ENCODE results near the gene ZC3H8.
A peak's percentile ranks its signal among the peaks of the same experiment; 100 is the strongest.
"Not testable (repeated sequence)": the region's sequence is repeated elsewhere in the genome, so short reads cannot be mapped to it uniquely, and the experiment has no call there.

The ZC3H8 gene

GRCh38 chr2:112254466-112255240, at the start of gene ZC3H8:
ZC3H8 (minus strand) TSS chr2:112255042; CDS start chr2:112254981, 61 bp downstream.
- DNase-seq: peak; percentile 96

- no peak for DNase-seq
These were observed 49.6 kb upstream of the ZC3H8 start for GRCh38 chr2:112304298-112304941.

GRCh38 chr2:112301973-112302372, 47.1 kb upstream of the ZC3H8 start:
- DNase-seq: no peak

GRCh38 chr2:112301171-112301584, 46.3 kb upstream of the ZC3H8 start:
- DNase-seq: no peak

DNA sequence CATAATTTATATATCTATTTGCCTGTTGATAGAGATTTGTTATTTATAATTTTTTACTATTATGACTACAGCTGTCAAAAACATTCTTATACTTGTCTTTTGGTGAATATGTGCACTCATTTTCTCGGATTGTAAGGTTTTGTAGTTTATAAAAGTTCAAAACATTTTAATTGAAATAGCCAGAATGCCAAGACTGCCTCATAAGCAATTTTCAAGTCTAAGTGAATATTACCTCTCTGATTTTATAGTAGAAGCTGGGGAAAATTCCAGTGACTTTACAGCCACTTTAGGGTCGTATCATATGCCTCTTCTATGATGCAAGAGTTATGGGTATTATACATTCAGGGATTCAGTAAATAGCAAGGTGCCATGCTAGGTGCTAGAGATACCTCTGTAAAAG, 41.6 kb upstream of the ZC3H8 start:
- no peak for DNase-seq

DNA sequence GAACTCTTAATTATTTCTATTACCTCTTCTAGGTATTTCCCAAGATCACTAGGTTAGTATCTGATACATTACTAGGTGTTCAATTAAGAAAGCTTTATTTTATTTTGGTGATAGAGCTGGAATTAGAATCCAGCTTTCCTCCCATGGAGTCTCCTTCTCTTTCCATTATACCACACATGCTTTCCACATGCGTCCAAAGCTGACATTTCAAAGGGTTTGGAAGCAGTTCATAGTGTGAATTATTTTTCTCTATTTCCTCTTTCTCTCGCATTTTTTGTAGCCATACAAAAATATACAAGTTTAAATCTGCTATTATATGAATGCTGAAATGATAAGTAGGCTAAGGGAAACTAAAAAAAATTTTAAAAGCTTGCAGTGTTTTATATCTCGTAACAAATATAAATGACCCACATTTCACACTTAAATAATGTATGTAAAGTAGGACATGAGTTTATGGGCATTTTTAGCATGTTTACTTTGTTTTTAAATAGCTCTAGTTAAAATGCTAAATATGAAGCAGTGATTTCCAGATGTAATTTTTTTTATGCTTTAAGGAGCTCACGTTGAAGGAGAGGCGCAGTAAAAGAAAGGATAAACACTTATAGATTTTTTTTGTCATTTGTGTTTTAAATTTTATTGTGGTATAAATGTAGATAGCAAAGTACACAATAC, 40.7 kb upstream of the ZC3H8 start:
- DNase-seq: no peak

GRCh38 chr2:112293636-112294401, 39.0 kb upstream of the ZC3H8 start:
- no peak for DNase-seq

- DNase-seq: no peak
These were observed 35.8 kb upstream of the ZC3H8 start for GRCh38 chr2:112290648-112291047.

DNA sequence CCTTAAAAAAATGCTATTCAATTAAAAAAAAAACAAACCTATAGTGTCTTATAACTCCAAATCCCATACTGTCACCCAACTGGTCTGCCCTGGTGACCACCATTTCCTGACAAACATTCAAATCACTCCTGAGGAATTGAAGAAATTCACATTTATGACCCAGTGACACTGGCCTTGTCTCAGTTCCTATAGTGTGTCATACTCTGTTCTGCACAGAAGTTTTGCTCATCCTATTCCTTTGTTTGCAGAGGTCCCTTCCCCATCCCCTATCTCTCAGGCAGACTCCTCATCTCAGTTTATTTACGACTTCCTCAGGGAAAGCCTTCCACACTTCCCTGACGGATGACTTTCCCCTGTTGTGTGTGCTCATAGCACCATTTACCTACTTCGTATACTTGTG, 35.2 kb upstream of the ZC3H8 start:
- DNase-seq: no peak

DNA sequence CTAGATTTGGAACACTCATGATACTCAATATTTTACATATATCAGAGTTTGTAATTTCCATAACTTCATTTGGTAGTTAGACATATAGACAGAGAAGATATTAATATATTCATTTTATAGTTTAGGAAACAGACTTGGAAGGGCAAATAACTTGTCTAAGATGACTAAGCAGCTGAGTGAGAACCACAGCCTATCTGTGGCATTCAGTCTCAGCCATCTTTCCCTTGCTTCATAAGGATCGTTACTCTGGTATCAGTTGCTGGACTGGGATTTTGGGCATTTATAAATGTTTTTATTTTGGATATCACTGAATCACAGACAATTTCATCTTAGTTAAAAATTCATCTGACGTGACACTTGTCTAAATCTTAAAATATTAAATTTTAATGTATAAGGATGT, 28.7 kb upstream of the ZC3H8 start:
- not testable (repeated sequence) for DNase-seq

DNA sequence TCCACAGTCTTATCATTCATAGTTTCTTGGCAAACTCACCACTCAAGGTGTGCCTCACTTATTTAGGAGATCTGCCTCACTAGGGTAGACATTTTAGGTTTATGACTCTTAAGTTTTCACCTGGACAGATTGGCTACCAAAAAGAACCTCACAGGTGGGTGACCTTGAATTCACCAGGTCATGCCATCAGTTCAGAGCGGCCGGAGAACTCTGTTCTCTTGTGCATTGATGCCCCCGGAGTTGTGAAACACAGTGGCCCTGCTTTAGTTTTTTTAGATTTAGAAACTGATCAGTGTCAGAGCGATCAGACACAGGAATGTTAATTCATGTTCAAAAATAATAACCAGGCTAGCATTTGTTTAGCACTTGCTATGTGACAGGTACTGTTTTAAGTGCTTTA, 27.2 kb upstream of the ZC3H8 start:
- DNase-seq: not testable (repeated sequence)

DNA sequence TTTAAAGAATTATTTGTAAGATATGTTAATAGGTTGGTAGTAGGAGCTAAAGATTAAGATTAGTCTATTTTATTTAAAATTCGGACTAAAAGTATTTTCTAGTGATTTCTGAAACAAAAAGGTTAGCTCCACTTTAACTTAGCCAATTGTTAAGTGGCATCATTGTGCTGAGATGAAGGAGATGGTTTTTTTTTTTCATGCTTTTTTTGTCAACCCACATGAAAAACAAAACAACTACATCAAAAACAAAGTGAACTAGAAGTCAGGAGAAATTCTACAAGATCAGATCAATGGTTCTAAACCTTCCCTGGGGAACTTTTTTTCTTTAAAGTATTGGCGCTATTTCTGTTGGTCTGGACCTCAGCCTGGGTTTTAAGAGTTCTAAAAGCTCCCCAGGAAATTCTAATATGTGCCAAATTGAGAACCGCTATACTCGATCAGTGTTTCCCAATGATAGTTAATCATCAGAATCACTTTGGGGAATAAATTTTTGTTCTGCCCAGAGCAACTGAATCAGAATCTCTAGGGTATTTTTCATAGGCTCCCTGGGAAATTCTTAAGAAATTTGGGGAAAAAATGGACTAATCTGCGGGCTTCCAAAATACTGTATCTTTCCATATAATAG, 22.9 kb upstream of the ZC3H8 start:
- no peak for DNase-seq

- DNase-seq: no peak
These were observed 22.1 kb upstream of the ZC3H8 start for GRCh38 chr2:112276954-112277353.

DNA sequence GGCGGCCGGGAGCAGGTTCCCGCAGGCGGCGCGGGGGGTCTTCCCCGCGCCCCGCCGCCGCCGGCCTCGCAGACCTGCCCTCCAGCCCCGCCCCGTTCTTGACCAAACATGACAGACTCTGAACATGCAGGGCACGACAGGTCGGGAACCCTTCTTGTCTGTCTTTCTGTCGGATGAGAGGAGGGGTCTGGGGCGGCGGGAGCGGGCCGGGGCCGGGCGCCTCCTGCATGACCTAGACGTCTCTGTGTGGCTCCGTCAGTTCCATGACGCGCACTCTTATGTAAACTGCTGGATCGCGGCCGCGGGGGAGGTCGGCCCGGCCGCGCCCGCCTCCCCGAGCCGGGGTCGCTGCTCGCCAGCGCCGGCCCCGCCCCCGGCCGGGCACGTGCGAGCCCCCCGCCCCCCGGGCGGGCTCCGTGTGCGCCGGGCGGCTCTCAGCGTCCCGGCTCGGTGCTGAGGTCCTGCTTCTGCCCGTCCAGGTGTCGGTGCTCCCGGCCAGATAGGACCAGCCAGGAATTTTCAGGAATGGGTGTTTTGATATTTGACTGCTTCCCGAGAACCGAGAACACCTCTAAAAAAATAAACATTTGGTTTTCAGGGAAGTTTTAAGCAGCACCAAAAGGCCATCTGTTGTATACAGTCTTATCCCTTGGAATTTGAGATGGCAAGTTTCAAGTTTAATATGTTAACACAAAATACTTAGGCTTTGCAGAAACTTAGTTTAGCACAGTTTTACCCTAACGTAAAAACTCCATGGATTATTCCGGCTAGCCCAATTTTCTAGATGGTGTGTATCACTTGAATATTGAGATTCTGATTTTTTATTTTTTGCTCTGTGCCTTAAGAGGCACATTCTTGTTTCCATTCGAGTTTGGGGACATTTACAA, 21.3 kb upstream of the ZC3H8 start:
- peak; percentile 79 for DNase-seq

DNA sequence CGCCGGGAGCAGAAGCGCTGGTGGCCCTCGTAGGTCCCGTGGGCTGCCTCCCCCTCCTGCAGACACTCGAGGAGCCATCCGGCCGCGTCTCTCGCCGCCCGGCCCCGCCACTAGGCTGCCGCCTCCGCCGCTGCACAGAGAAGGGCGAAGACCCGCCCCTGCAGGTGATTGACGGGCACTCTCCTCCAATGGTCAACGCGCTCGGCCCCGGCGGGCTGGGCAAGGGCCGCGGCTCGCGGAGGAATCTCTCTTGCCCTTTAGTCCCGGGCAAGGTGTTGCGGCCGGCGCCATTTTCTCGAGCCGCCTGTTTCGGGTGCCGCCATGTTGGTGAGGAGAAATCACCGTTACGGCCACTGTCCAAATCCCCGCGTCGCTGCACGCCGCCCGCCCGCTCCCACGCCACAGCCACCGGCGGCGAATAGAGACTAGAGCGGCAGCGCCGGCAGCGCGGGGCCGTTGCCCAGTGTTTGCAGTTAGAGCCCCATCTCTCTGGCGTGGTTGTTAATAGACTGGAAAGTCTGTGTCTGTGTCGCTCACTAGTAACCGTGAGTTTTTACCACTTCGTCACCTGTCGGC, 20.6 kb upstream of the ZC3H8 start, which contains the start of gene ZC3H6:
ZC3H6 (plus strand) TSS at position 287 of the 576 bp plus-strand sequence. CDS start 398 bp downstream, outside the sequence.
- DNase-seq: peak; percentile 99

- DNase-seq: no peak
These were observed 18.5 kb upstream of the ZC3H8 start for GRCh38 chr2:112273349-112273748.

DNA sequence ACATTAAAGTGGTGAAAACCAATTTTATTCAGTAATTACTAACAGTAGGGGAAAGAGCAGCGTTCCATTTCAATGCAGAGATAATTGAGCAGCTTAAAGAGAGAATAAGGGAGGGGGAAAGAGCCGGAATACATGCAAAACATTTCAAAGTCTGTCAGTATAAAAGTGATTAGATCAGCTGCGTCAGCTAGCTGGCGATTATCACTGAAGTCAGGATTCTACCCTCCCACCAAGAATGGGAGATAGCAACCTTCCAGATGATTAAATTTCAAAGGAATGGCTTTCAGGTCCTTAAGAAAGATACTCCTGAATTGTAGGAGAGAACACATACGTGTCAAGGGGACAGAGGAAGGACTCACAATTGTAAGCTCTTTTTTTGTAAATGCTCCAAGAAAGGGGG, 17.8 kb upstream of the ZC3H8 start:
- DNase-seq: no peak

GRCh38 chr2:112268547-112268946, 13.7 kb upstream of the ZC3H8 start:
- no peak for DNase-seq

- DNase-seq: no peak
These were observed 8.0 kb upstream of the ZC3H8 start for GRCh38 chr2:112262876-112263275.

DNA sequence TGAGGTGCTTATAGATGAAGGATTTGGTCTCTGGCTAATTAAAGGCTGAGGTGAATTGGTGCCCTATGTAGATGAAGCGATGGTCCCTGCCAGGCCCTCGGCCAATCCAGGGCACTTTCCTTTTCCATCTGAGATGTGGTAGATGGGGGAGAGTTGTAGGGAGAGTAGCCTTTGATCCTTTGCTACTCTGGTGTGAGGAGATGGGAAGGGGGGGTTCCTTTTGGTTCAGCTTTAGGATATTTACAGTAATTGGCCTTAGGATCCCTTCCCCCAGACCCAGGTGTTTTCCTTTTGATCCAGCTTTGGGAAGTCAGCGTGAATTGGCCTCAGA, 5.4 kb upstream of the ZC3H8 start:
- no peak for DNase-seq

Measured in activated CD4-positive, alpha-beta T cell treated with anti-CD3 and anti-CD28 coated beads, Interleukin-2, amount 50 U/mL, for 16 hours (primary cell).